Transverse colon (tissue), 4 donors: ENCODE measurements around the gene CAMK2D. TPM values are rescaled to one million over a fixed set of nuclear protein-coding genes. Genes with fewer than 3 reads are reported as not detected.

ENCODE experiments used
- DNase-seq: peaks from one replicate; pipeline ENCODE4 v3.0.0-alpha.2; 2019
- H3K27ac ChIP-seq, 4 donors: fragments of 200-600 bp; sonication (generic); 2 replicates each; pipeline ENCODE4 v1.5.1; 2016 to 2018; ENCODE audit warnings: inconsistent platforms in 4 of 4
- H3K27me3 ChIP-seq: fragments of 200-600 bp; sonication (generic); 2 replicates; pipeline ENCODE4 v1.5.1; 2017; ENCODE audit warnings: inconsistent platforms
- H3K36me3 ChIP-seq, 4 donors: fragments of 200-600 bp; sonication (generic); 2 replicates each; pipeline ENCODE4 v1.5.1; 2017 to 2019; ENCODE audit warnings: inconsistent platforms in 4 of 4
- H3K4me1 ChIP-seq, 4 donors: fragments of 200-600 bp; sonication (generic); 2 replicates each; pipeline ENCODE4 v1.5.1; 2017 to 2020; ENCODE audit warnings: inconsistent platforms in 4 of 4
- H3K4me3 ChIP-seq, 4 donors: fragments of 200-600 bp; sonication (generic); 1 replicate in 1 of 4; 2 replicates in 3 of 4; pipeline versions ENCODE4 v1.5.1 to v1.6.1; 2017 to 2019; ENCODE audit warnings: inconsistent platforms in 4 of 4
- H3K9me3 ChIP-seq, 2 donors: fragments of 200-600 bp; sonication (generic); 2 replicates each; pipeline ENCODE4 v1.5.1; 2017 to 2019; ENCODE audit warnings: inconsistent platforms in 2 of 2
- EP300 ChIP-seq: sonication (generic); formaldehyde crosslinking; IDR thresholded peaks from one replicate; pipeline ENCODE4 v1.6.1; 2017; ENCODE audit warnings: antibody characterized with exemption, low read depth
- POLR2A ChIP-seq: fragments of 450-650 bp; IDR thresholded peaks from one replicate; pipeline ENCODE4 v1.6.1; 2016; ENCODE audit warnings: antibody characterized with exemption, mild to moderate bottlenecking, moderate library complexity
- POLR2AphosphoS5 ChIP-seq, 3 donors: sonication (generic); formaldehyde crosslinking; IDR thresholded peaks; one replicate each; pipeline ENCODE4 v1.6.1; 2016; ENCODE audit warnings: antibody characterized with exemption in 3 of 3
- WGBS, 2 donors: methylation state at CpG; one replicate each; pipeline ENCODE4 v1.1.5; 2018; ENCODE audit warnings: low coverage in 1 of 2; 5-methylcytosine and 5-hydroxymethylcytosine counted together
- in situ Hi-C, 4 donors: fragments of 200-750 bp; cut with MboI; loops; one replicate each; pipeline versions ENCODE4 v1.15.0 to v1.15.1; 2017; ENCODE audit warnings: low sequenced_read_pairs in 3 of 4, low pct_ligation_motif_present in 1 of 4, low pct_unique_long_range_greater_than_20kb in 1 of 4
- intact Hi-C: fragments of 100-400 bp; cut with DNase I; formaldehyde crosslinking; loops from one replicate; pipeline ENCODE4 v1.15.1; 2023; ENCODE audit warnings: low total_unique reads
- total RNA-seq, 4 donors: library from RNA; depleted of rRNA; stranded (reverse); fragments of >200 nt; gene quantifications; one replicate each; pipeline ENCODE4 v1.1.0, GENCODE V29; 2016
- TF ChIP-seq, protein P1 (sequence below), 5 experiments: fragments of 200-600 bp in 3 of 5; fragments of 450-650 bp in 2 of 5; sonication (generic) in 3 of 5; IDR thresholded peaks; 1 replicate in 2 of 5; 2 replicates in 3 of 5; pipeline ENCODE4 v1.5.1; 2016 to 2017; ENCODE audit warnings: antibody characterized with exemption in 5 of 5, inconsistent platforms in 3 of 5, mild to moderate bottlenecking in 2 of 5, moderate library complexity in 1 of 5

Gene CAMK2D
- total RNA-seq, 4 donors from 2014 or later = 54.5 to 107 (median 84.7) TPM

DNA sequence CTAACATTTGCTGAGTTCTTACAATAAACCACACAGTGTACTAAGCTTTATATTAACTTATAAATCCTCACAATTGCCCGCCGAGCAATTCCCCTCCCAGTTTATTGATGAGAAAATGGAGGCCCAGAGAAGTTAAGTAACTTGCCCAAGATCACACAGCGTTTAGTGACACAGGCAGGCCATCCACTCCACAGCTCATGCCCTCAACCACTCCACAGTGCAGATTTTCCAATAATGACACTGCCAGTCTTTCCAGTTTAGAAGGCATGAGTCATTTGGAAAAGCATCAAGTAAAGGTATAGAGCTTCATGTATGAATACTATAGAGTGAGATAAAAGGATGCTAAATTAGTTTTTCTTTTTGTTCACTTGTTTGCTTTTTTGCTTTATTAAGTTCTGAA, 208.5 kb downstream of the CAMK2D start:
- no peak for DNase-seq
- no peaks in the 10 kb centered on the region for H3K27me3 ChIP-seq
- WGBS, 2 donors = 90 to 97% methylated on average over 3 of the region's 3 CpGs
- TF ChIP-seq EP300 = no peak
- TF ChIP-seq POLR2AphosphoS5 (IDR thresholded peaks at IDR 0.05) = no peak
- no peak for TF ChIP-seq POLR2A
- TF ChIP-seq, protein P1, sequence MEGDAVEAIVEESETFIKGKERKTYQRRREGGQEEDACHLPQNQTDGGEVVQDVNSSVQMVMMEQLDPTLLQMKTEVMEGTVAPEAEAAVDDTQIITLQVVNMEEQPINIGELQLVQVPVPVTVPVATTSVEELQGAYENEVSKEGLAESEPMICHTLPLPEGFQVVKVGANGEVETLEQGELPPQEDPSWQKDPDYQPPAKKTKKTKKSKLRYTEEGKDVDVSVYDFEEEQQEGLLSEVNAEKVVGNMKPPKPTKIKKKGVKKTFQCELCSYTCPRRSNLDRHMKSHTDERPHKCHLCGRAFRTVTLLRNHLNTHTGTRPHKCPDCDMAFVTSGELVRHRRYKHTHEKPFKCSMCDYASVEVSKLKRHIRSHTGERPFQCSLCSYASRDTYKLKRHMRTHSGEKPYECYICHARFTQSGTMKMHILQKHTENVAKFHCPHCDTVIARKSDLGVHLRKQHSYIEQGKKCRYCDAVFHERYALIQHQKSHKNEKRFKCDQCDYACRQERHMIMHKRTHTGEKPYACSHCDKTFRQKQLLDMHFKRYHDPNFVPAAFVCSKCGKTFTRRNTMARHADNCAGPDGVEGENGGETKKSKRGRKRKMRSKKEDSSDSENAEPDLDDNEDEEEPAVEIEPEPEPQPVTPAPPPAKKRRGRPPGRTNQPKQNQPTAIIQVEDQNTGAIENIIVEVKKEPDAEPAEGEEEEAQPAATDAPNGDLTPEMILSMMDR (IDR thresholded peaks at IDR 0.05) = no peak
- H3K4me3 ChIP-seq = no peak overlapping the region
- H3K36me3 ChIP-seq = peaks cover 0 to 10% (median 3%) of the 10 kb centered on the region in 4 donors
- in situ Hi-C loops = loop anchor here (10.0 to 25.0 kb wide), 3 partner anchors 134 to 212 kb away; partner anchors contain the start of gene CAMK2D (in 3 of the 4)
- no peak overlapping the region for H3K27ac ChIP-seq
- no peaks in the 10 kb centered on the region for H3K9me3 ChIP-seq
- peaks cover 8 to 34% (median 18%) of the 10 kb centered on the region in 4 donors for H3K4me1 ChIP-seq
- intact Hi-C loops = no loop called here

DNA sequence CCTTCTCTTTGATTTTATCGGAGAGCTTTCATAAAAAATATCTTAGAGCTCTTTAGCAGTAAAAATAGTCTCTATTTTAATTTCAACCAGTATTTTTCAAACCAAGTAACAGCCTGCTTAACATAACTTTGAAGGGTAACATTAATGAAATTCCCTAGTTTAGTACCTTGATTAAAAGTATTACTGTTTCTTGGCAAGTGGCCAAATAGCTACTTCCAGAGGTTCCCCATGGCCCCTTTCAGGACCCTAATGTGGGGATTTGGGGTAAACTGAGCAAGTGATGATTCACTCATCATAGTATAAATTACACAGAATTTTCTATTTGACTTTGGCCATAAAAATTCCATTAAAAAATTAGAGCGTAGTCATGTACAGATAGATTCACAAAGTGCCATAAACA, 211.0 kb downstream of the CAMK2D start:
- 95 to 97% methylated on average over 2 of the region's 2 CpGs for WGBS, 2 donors
- peaks cover 5 to 32% (median 20%) of the 10 kb centered on the region in 4 donors for H3K4me1 ChIP-seq
- no peak overlapping the region for H3K4me3 ChIP-seq
- in situ Hi-C loops (loop anchor here (10.0 to 25.0 kb wide), 3 partner anchors 137 to 214 kb away; partner anchors contain the start of gene CAMK2D (in 3 of the 4)), intact Hi-C loops (no loop called here)
- H3K27ac ChIP-seq = no peak overlapping the region
- H3K9me3 ChIP-seq = no peaks in the 10 kb centered on the region
- DNase-seq = no peak
- TF ChIP-seq EP300 = no peak
- TF ChIP-seq POLR2AphosphoS5 (IDR thresholded peaks at IDR 0.05) = no peak
- TF ChIP-seq POLR2A = no peak
- TF ChIP-seq, protein P1 (IDR thresholded peaks at IDR 0.05) = no peak
- H3K27me3 ChIP-seq = no peaks in the 10 kb centered on the region
- peaks cover 0 to 10% (median 3%) of the 10 kb centered on the region in 4 donors for H3K36me3 ChIP-seq

DNA sequence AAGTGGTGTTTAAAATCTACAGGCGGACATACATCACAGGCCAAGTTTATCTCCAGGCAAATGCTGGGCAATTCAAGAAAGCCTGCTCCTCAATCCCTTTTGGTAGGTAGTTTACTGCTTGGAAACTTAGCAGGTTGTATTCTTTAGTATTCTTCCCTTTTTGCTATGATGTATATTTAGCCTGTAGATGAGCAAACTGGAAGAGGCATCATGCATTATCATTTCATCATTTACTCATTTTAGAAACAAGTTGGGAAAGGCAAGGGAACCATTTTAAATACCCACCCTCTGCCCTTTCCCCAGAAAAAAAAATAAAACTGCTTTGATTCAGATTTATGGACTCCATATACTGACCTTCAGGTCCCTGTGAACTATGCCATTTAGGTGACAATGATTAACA, 213.2 kb downstream of the CAMK2D start:
- WGBS, 2 donors = 80 to 84% methylated on average over 1 of the region's 1 CpG
- Histone ChIP-seq H3K4me3 (no peak overlapping the region), H3K27me3 (no peaks in the 10 kb centered on the region), H3K36me3 (peaks cover 0 to 10% (median 3%) of the 10 kb centered on the region in 4 donors), H3K9me3 (no peaks in the 10 kb centered on the region), H3K27ac (peak overlapping the region; percentile 76 to 83 (median 80)), H3K4me1 (peaks cover 5 to 29% (median 20%) of the 10 kb centered on the region in 4 donors)
- DNase-seq = no peak
- TF ChIP-seq POLR2AphosphoS5 (IDR thresholded peaks at IDR 0.05) (no peak), EP300 (no peak), POLR2A (no peak)
- TF ChIP-seq, protein P1 (IDR thresholded peaks at IDR 0.05) = no peak
- intact Hi-C loops = loop anchor here (10.0 kb wide), 1 partner anchor 154 kb away; no protein-coding TSS in a partner anchor
- in situ Hi-C loops = loop anchor here in 1 of 4 donors (10.0 kb wide), 1 partner anchor 216 kb away; the partner anchor contains the start of gene CAMK2D

DNA sequence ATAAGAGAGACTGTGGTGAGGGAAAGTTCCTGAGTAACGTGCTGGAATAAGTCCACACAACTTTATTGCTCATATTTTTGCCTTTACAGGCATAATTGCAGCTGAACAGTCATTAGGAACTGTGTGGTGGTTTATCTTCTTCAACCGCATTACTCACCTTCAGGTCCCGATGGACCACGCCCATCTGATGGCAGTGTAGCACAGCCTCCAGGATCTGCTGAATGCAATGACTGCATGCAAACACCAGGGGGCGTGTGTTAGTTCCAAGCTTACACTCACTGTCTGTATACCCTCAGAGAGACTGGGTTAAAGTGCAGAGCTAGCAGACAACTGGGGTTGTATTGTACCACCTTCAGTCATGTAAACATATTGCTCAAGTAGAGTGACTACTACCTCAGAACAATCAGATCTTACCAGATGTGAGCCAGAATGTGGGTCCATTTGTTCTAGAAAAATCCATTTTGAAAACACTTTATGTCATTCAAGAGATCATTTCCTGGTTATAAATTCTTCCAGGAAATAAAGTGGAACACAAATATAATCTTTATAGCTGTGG, 214.0 kb downstream of the CAMK2D start:
- in situ Hi-C loops (loop anchor here in 1 of 4 donors (10.0 kb wide), 1 partner anchor 217 kb away; the partner anchor contains the start of gene CAMK2D), intact Hi-C loops (loop anchor here (1.0 to 10.0 kb wide), 2 partner anchors 153 to 213 kb away; no protein-coding TSS in a partner anchor)
- WGBS, 2 donors = 7 to 40% methylated on average over 1 to 5 of the region's 5 CpGs
- peak; percentile 95 for DNase-seq
- H3K27me3 ChIP-seq = no peaks in the 10 kb centered on the region
- H3K27ac ChIP-seq = peak overlapping the region; percentile 76 to 83 (median 80)
- H3K36me3 ChIP-seq = peaks cover 0 to 10% (median 3%) of the 10 kb centered on the region in 4 donors
- no peak overlapping the region for H3K4me3 ChIP-seq
- no peaks in the 10 kb centered on the region for H3K9me3 ChIP-seq
- peaks cover 5 to 29% (median 20%) of the 10 kb centered on the region in 4 donors for H3K4me1 ChIP-seq
- TF ChIP-seq POLR2A (peak; percentile 10), EP300 (no peak), POLR2AphosphoS5 (IDR thresholded peaks at IDR 0.05) (peak in 2 of 3 donors; percentile 52 to 79)
- TF ChIP-seq, protein P1 (IDR thresholded peaks at IDR 0.05) = peak; percentile 93 to 100 (median 97)
